GM12891 (cell line): Measurements from ENCODE around the gene VAPB. TPM values are rescaled to one million over a fixed set of nuclear protein-coding genes. Genes with fewer than 3 reads are reported as not detected.

Experiments used
- DNase-seq: peaks from one replicate; pipeline ENCODE4 v3.0.0; 2011; ENCODE audit warnings: low spot score; ENCODE audit not compliant: insufficient read length
- FAIRE-seq: peaks from 2 replicates; lab custom pipeline; 2011; peaks lifted over from hg19 to GRCh38; lab: Jason Lieb, UNC
- PAX5 ChIP-seq: IDR thresholded peaks from 2 replicates; pipeline ENCODE4 v1.6.1; 2011; ENCODE audit warnings: low read length, moderate library complexity, mild to moderate bottlenecking; ENCODE audit not compliant: insufficient read depth, severe bottlenecking
- POLR2A ChIP-seq: IDR thresholded peaks from 2 replicates; pipeline ENCODE4 v1.6.1; 2011; ENCODE audit warnings: low read depth, low read length, control low read depth
- POLR2AphosphoS5 ChIP-seq: IDR thresholded peaks from 2 replicates; pipeline ENCODE4 v1.6.1; 2011; ENCODE audit warnings: low read depth, low read length, control low read depth
- POU2F2 ChIP-seq: IDR thresholded peaks from 2 replicates; pipeline ENCODE4 v1.6.1; 2011; ENCODE audit warnings: low read depth, mild to moderate bottlenecking, control low read depth, low read length, moderate library complexity
- SPI1 ChIP-seq: IDR thresholded peaks from 2 replicates; pipeline ENCODE4 v1.6.1; 2011; ENCODE audit warnings: low read depth, low read length, control low read depth
- TAF1 ChIP-seq: IDR thresholded peaks from 2 replicates; pipeline ENCODE4 v1.6.1; 2011; ENCODE audit warnings: low read depth, low read length, control low read depth
- polyA plus RNA-seq: library from polyadenylated mRNA; unstranded; fragments of >200 nt; gene quantifications from one replicate; pipeline ENCODE4 v1.2.1, GENCODE V29; 2012; ENCODE audit warnings: low read depth, missing spikeins, inconsistent platforms; ENCODE audit not compliant: missing spikeins

Gene VAPB
- polyA plus RNA-seq = 15.4 TPM

GRCh38 chr20:58388882-58389323, at the start of gene VAPB:
Gene VAPB (plus strand): TSS chr20:58389229. CDS start chr20:58389460, 231 bp downstream.
- TF ChIP-seq SPI1 (no peak), PAX5 (no peak), POLR2AphosphoS5 (no peak; the same call in 1 of the 2 replicates), POU2F2 (no peak)
- DNase-seq = peak; percentile 84
- peak; percentile 97 for FAIRE-seq

- TF ChIP-seq SPI1 (no peak), PAX5 (no peak), POLR2A (no peak), POLR2AphosphoS5 (no peak), POU2F2 (no peak), TAF1 (no peak)
- DNase-seq = no peak
- no peak for FAIRE-seq
Measured at GRCh38 chr20:58339741-58340140, 49.3 kb upstream of the VAPB start.

- DNase-seq (no peak), FAIRE-seq (no peak)
- TF ChIP-seq PAX5 (no peak), POLR2A (no peak), POU2F2 (no peak), SPI1 (no peak), TAF1 (no peak), POLR2AphosphoS5 (no peak)
Measured at GRCh38 chr20:58340151-58340550, 48.9 kb upstream of the VAPB start.

- TF ChIP-seq TAF1 (no peak), SPI1 (no peak), POLR2AphosphoS5 (no peak), POU2F2 (no peak), POLR2A (no peak), PAX5 (no peak)
- no peak for FAIRE-seq
- DNase-seq = no peak
Measured at GRCh38 chr20:58340853-58341252, 48.2 kb upstream of the VAPB start.

GRCh38 chr20:58342104-58342945, 46.7 kb upstream of the VAPB start:
- DNase-seq (no peak), FAIRE-seq (no peak)
- TF ChIP-seq TAF1 = no peak
- no peak for TF ChIP-seq POU2F2
- no peak for TF ChIP-seq SPI1
- TF ChIP-seq POLR2AphosphoS5 = no peak

- TF ChIP-seq POLR2AphosphoS5 (no peak), POLR2A (no peak), PAX5 (no peak), TAF1 (no peak), POU2F2 (no peak), SPI1 (no peak)
- DNase-seq (no peak), FAIRE-seq (no peak)
Measured at GRCh38 chr20:58344741-58345140, 44.3 kb upstream of the VAPB start.

GRCh38 chr20:58349570-58349969, 39.5 kb upstream of the VAPB start:
- FAIRE-seq = no peak
- no peak for DNase-seq
- TF ChIP-seq POLR2A (no peak), PAX5 (no peak), POLR2AphosphoS5 (no peak), POU2F2 (no peak), SPI1 (no peak), TAF1 (no peak)

GRCh38 chr20:58352468-58352867, 36.6 kb upstream of the VAPB start:
- FAIRE-seq (no peak), DNase-seq (no peak)
- TF ChIP-seq PAX5 (no peak), POLR2AphosphoS5 (no peak), POU2F2 (no peak), POLR2A (no peak), TAF1 (no peak), SPI1 (no peak)

- DNase-seq (no peak), FAIRE-seq (no peak)
- TF ChIP-seq TAF1 (no peak), SPI1 (no peak), POU2F2 (no peak), POLR2A (no peak), POLR2AphosphoS5 (no peak), PAX5 (no peak)
Measured at GRCh38 chr20:58359441-58359840, 29.6 kb upstream of the VAPB start.

GRCh38 chr20:58360936-58361335, 28.1 kb upstream of the VAPB start:
- TF ChIP-seq POLR2A = no peak
- no peak for TF ChIP-seq POU2F2
- no peak for TF ChIP-seq PAX5
- TF ChIP-seq SPI1 = no peak
- TF ChIP-seq TAF1 = no peak
- no peak for TF ChIP-seq POLR2AphosphoS5
- FAIRE-seq (no peak), DNase-seq (no peak)
